BLaER1 treated with 17β-estradiol and CSF1 and Interleukin-3, amounts not matched to agents 10 nM and 100 nM (cell line): ENCODE measurements around the gene SLC2A14.
"Not testable (repeated sequence)": the region's sequence is repeated elsewhere in the genome, so short reads cannot be mapped to it uniquely, and the experiment has no call there.

Experiments
- H3K27ac ChIP-seq, 11 experiments: shearing (Covaris generic); formaldehyde crosslinking; 2 replicates each; pipeline ENCODE4 v1.8.1; 2022
- H3K27me3 ChIP-seq, 11 experiments: shearing (Covaris generic); formaldehyde crosslinking; 2 replicates each; pipeline ENCODE4 v1.8.1; 2022
- H3K36me3 ChIP-seq, 11 experiments: shearing (Covaris generic); formaldehyde crosslinking; 2 replicates each; pipeline ENCODE4 v1.8.1; 2022
- H3K4me1 ChIP-seq, 10 experiments: shearing (Covaris generic); formaldehyde crosslinking; 2 replicates each; pipeline ENCODE4 v1.8.1; 2022
- H3K4me2 ChIP-seq, 11 experiments: shearing (Covaris generic); formaldehyde crosslinking; 2 replicates each; pipeline ENCODE4 v1.8.1; 2022
- H3K4me3 ChIP-seq, 10 experiments: shearing (Covaris generic); formaldehyde crosslinking; 2 replicates each; pipeline ENCODE4 v1.8.1; 2022
- H3K9ac ChIP-seq, 11 experiments: shearing (Covaris generic); formaldehyde crosslinking; 2 replicates each; pipeline ENCODE4 v1.8.1; 2022
- H3K9me3 ChIP-seq, 11 experiments: shearing (Covaris generic); formaldehyde crosslinking; replicated peaks in 1 of 11; 2 replicates each; pipeline ENCODE4 v1.8.1; 2022
- H4K20me1 ChIP-seq, 11 experiments: shearing (Covaris generic); formaldehyde crosslinking; 2 replicates each; pipeline ENCODE4 v1.8.1; 2022
- Cebpa-rat ChIP-seq, 11 experiments: shearing (Covaris generic); IDR thresholded peaks; 2 replicates each; pipeline ENCODE4 v1.8.1; 2022

The SLC2A14 gene

GRCh38 chr12:7872566-7873319 lies at the start of gene SLC2A14:
Gene SLC2A14, minus strand, starts transcription at chr12:7872915. Its CDS starts 3,035 bp downstream, at chr12:7869880.
- Histone ChIP-seq H3K27ac (no peak within 1 kb of the TSS), H3K4me2 (peak within 1 kb of the TSS in 3 of 11 experiments; percentile 20 to 38 (median 25); a peak in 5 of 22 replicates), H3K9me3 (peaks cover 7 to 20% (median 16%) of the 10 kb centered on the region in 11 experiments; a peak in 19 of 22 replicates), H3K4me1 (peaks cover 0 to 9% (median 0%) of the 10 kb centered on the region in 10 experiments; a peak in 3 of 20 replicates), H3K4me3 (no peak within 1 kb of the TSS), H3K27me3 (no peaks in the 10 kb centered on the region), H3K9ac (no peak within 1 kb of the TSS), H4K20me1 (no peaks in the 10 kb centered on the region), H3K36me3 (no peaks in the 10 kb centered on the region)
- TF ChIP-seq Cebpa-rat (IDR thresholded peaks at IDR 0.05), result no peak

GRCh38 chr12:7921181-7921580 lies 48.5 kb upstream of the SLC2A14 start:
- Histone ChIP-seq H4K20me1 (peaks cover 77 to 97% (median 93%) of the 10 kb centered on the region in 11 experiments), H3K4me1 (peaks cover 0 to 10% (median 0%) of the 10 kb centered on the region in 10 experiments; a peak in 5 of 20 replicates), H3K36me3 (peaks cover 72 to 87% (median 80%) of the 10 kb centered on the region in 11 experiments), H3K9ac (peak overlapping the region in 1 of 11 experiments; percentile 35; a peak in 2 of 22 replicates)
- not testable (repeated sequence) for H3K4me2 ChIP-seq, H3K9me3 ChIP-seq, H3K27me3 ChIP-seq, H3K27ac ChIP-seq, H3K4me3 ChIP-seq

DNA sequence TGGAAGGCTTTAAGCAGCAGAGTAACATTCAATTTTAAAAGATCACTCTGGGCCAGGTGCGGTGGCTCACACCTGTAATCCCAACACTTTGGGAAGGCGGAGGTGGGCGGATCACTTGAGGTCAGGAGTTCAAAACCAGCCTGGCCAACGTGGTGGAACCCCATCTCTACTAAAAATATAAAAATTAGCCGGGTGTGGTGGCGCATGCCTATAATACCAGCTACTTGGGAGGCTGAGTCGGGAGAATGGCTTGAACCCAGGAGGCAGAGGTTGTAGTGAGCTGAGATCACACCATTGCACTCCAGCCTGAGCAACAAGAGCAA lies 45.5 kb upstream of the SLC2A14 start:
- not testable (repeated sequence) for H3K27ac ChIP-seq, H3K4me2 ChIP-seq, H3K4me3 ChIP-seq, H3K4me1 ChIP-seq, H3K27me3 ChIP-seq, H3K9me3 ChIP-seq, H3K9ac ChIP-seq
- peaks cover 48 to 63% (median 56%) of the 10 kb centered on the region in 11 experiments for H3K36me3 ChIP-seq
- H4K20me1 ChIP-seq, result peaks cover 59 to 85% (median 71%) of the 10 kb centered on the region in 11 experiments

DNA sequence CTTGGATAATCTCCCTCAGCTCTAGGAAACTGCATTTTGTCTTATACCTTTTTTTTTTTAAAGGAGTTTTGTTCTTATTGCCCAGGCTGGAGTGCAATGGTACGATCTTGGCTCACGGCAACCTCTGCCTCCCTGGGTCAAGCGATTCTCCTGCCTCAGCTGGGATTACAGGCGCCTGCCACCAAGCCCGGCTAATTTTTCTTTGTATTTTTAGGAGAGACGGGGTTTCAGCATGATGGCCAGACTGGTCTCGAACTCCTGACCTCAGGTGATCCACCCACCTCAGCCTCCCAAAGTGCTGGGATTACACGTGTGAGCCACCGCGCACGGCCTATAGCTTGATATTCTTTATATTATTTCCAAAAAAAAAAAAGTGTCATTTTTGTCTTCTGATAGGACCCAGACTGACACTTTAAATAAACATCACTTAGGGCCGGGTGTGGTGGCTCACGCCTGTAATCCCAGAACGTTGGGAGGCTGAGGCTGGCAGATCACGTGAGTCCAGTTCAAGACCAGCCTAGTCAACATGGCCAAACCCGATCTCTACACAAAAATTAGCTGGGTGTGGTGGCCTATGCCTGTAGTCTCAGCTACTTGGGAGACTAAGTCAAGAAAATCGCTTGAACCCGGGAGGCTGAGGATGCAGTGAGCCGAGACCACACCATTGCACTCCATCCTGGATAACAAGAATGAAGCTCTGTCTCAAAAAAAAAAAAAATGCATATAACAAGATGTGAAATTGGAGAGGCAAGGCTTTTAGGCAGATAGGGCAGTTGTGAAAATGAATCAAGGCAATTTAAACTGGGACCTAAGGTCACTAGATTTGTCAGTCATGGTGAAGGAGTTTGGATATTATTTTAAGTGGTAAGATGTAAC lies 44.9 kb upstream of the SLC2A14 start:
- Histone ChIP-seq H4K20me1 (peaks cover 53 to 79% (median 65%) of the 10 kb centered on the region in 11 experiments), H3K27me3 (no peaks in the 10 kb centered on the region), H3K4me1 (peaks cover 0 to 3% (median 0%) of the 10 kb centered on the region in 10 experiments; a peak in 3 of 20 replicates), H3K27ac (no peak overlapping the region), H3K4me3 (no peak overlapping the region), H3K9me3 (no peaks in the 10 kb centered on the region), H3K9ac (no peak overlapping the region), H3K4me2 (no peak overlapping the region), H3K36me3 (peaks cover 42 to 57% (median 50%) of the 10 kb centered on the region in 11 experiments)
- TF ChIP-seq Cebpa-rat (IDR thresholded peaks at IDR 0.05), result no peak

DNA sequence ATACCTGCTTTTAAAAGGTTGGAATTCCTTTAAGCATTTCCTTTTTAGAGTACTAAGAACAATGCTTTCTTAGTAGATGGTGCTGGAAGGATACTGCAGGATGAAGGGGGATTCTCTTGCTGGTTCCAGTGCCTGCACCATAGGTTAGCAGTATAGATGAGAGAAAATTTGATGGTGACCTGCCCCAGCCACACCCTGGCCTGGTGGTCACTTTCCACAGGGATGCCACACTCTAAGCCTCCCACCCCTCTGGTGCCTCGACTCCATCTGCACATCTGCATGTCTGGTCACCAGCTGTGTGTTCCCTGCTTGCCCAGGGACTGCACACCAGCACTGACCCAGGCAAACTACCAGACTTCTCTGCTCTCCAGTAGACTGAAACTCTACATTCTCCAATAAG lies 44.2 kb upstream of the SLC2A14 start:
- H3K27ac ChIP-seq, result no peak overlapping the region
- no peaks in the 10 kb centered on the region for H3K27me3 ChIP-seq
- no peak overlapping the region for H3K4me2 ChIP-seq
- H3K4me1 ChIP-seq, result peaks cover 0 to 3% (median 0%) of the 10 kb centered on the region in 10 experiments; a peak in 2 of 20 replicates
- H3K9ac ChIP-seq, result no peak overlapping the region
- TF ChIP-seq Cebpa-rat (IDR thresholded peaks at IDR 0.05), result no peak
- no peak overlapping the region for H3K4me3 ChIP-seq
- H4K20me1 ChIP-seq, result peaks cover 46 to 72% (median 58%) of the 10 kb centered on the region in 11 experiments
- peaks cover 35 to 50% (median 44%) of the 10 kb centered on the region in 11 experiments for H3K36me3 ChIP-seq
- H3K9me3 ChIP-seq, result no peaks in the 10 kb centered on the region

GRCh38 chr12:7915661-7916403 lies 43.1 kb upstream of the SLC2A14 start:
- Histone ChIP-seq H3K4me3 (no peak overlapping the region), H3K9ac (no peak overlapping the region), H3K27me3 (no peaks in the 10 kb centered on the region), H3K9me3 (no peaks in the 10 kb centered on the region), H3K36me3 (peaks cover 24 to 39% (median 32%) of the 10 kb centered on the region in 11 experiments), H3K4me2 (no peak overlapping the region), H3K27ac (no peak overlapping the region), H3K4me1 (peaks cover 0 to 3% (median 0%) of the 10 kb centered on the region in 10 experiments; a peak in 1 of 20 replicates), H4K20me1 (peaks cover 36 to 61% (median 47%) of the 10 kb centered on the region in 11 experiments)
- TF ChIP-seq Cebpa-rat (IDR thresholded peaks at IDR 0.05), result no peak

- H4K20me1 ChIP-seq, H3K27me3 ChIP-seq, H3K9me3 ChIP-seq, H3K27ac ChIP-seq, H3K9ac ChIP-seq, H3K36me3 ChIP-seq, H3K4me2 ChIP-seq, H3K4me3 ChIP-seq: not testable (repeated sequence)
- peaks cover 15 to 22% (median 19%) of the 10 kb centered on the region in 10 experiments for H3K4me1 ChIP-seq
Observed at GRCh38 chr12:7910106-7910505, 37.4 kb upstream of the SLC2A14 start.

GRCh38 chr12:7907009-7907408 lies 34.3 kb upstream of the SLC2A14 start:
- peak overlapping the region in 4 of 11 experiments; percentile 62 to 82 (median 72); a peak in 3 of 22 replicates for H3K4me2 ChIP-seq

DNA sequence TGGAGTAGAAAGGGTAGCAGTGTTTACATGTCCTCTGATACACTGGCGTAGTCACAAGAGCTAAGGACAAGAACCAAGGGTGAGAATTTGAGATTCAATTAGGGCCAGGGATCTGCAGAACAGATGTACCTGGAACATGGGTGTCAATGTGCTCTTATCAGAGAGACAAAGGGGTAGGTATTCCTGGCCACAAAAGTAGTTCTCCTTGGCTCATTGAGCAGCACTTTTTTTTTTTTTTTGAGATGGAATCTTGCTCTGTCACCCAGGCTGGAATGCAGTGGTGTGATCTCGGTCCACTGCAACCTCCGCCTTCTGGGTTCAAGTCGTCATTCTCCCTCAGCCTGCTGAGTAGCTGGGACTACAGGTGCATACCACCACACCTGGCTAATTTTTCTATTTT lies 33.6 kb upstream of the SLC2A14 start:
- H3K27me3 ChIP-seq, H3K4me3 ChIP-seq, H3K9me3 ChIP-seq, H3K36me3 ChIP-seq, H3K9ac ChIP-seq, H4K20me1 ChIP-seq: not testable (repeated sequence)
- Histone ChIP-seq H3K4me2 (peak overlapping the region; percentile 54 to 82 (median 70); a peak in 21 of 22 replicates), H3K27ac (peak overlapping the region in 4 of 11 experiments; percentile 13 to 67 (median 63); a peak in 4 of 22 replicates), H3K4me1 (peaks cover 19 to 34% (median 29%) of the 10 kb centered on the region in 10 experiments)

More at GRCh38 chr12:7907009-7907408, 34.3 kb upstream of the SLC2A14 start:
- peaks cover 19 to 34% (median 29%) of the 10 kb centered on the region in 10 experiments for H3K4me1 ChIP-seq
- no peaks in the 10 kb centered on the region for H3K27me3 ChIP-seq
- TF ChIP-seq Cebpa-rat (IDR thresholded peaks at IDR 0.05), result no peak
- H3K27ac ChIP-seq, result peak overlapping the region in 2 of 11 experiments; percentile 13 to 67; a peak in 1 of 22 replicates
- H3K4me3 ChIP-seq, result no peak overlapping the region
- no peak overlapping the region for H3K9ac ChIP-seq
- no peaks in the 10 kb centered on the region for H4K20me1 ChIP-seq
- H3K9me3 ChIP-seq, result no peaks in the 10 kb centered on the region
- H3K36me3 ChIP-seq, result no peaks in the 10 kb centered on the region

DNA sequence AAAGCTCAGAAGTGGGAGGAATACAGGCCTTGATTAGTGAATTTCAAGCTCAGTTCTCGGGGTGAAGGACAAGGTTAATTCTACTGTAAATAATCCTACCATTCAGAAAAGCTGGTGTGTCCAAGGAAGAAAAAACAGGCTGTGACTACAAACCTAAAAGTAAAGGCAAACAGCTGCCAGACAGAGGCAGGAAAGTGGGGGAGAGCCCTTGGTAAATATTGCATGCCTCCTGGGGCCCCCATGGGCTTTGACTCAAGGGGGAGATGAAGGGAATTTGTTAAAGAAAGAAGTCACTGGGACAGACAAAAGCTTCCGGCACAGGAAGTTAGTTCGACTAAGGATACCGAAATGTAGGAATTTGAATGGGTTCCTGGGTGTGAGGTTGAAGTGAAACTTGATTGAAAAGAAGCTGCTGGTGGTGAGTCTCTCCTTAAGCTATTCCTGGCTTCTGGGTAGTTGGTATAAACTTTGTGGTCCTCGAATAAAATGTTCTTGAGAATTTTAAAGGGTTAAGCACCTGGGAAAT lies 32.9 kb upstream of the SLC2A14 start:
- H3K36me3 ChIP-seq, H4K20me1 ChIP-seq, H3K4me3 ChIP-seq, H3K9me3 ChIP-seq, H3K27me3 ChIP-seq: not testable (repeated sequence)
- H3K4me1 ChIP-seq, result peaks cover 19 to 34% (median 29%) of the 10 kb centered on the region in 10 experiments
- peak overlapping the region in 8 of 11 experiments; percentile 1 to 67 (median 49); a peak in 12 of 22 replicates for H3K27ac ChIP-seq
- peak overlapping the region; percentile 54 to 82 (median 70) for H3K4me2 ChIP-seq
- peak overlapping the region in 8 of 11 experiments; percentile 17 to 65 (median 48); a peak in 14 of 22 replicates for H3K9ac ChIP-seq
